RPMI7951 (cell line): ENCODE results near the gene TTF2. TPM values are rescaled to one million over a fixed set of nuclear protein-coding genes. Genes with fewer than 3 reads are reported as not detected.
A peak's percentile ranks its signal among the peaks of the same experiment; 100 is the strongest.

ENCODE experiments used
- DNase-seq: peaks from one replicate; pipeline ENCODE4 v3.0.0-alpha.2; 2012; ENCODE audit warnings: low read depth
- total RNA-seq: library from RNA; depleted of rRNA; stranded (reverse); fragments of >200 nt; shearing (Covaris generic); gene quantifications from 2 replicates; pipeline ENCODE4 v1.2.3, GENCODE V29; 2014

Gene TTF2
- total RNA-seq, 1 experiment from 2014 or later: 23.4 TPM

- no peak for DNase-seq
Observed at GRCh38 chr1:117045644-117046043, 14.5 kb upstream of the TTF2 start.

DNA sequence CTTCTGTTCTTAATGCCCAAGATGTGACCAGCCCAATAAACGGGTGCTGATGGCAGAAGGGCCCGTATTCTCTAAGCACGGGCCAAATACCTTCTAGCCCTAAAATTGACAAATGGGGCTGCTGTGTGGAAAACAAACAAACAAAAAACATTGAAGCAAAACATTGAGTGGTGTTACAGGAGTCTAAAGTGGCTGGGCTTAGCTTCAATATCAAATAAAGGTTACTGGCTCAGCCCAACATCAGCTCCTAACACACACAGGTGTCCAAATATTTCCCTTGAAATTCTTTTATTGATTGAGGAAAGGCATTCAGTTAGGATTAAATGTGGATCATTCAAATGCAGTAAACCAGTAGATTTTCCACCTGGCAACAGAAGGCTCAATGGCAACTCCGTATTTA is 13.3 kb upstream of the TTF2 start:
- DNase-seq: no peak

DNA sequence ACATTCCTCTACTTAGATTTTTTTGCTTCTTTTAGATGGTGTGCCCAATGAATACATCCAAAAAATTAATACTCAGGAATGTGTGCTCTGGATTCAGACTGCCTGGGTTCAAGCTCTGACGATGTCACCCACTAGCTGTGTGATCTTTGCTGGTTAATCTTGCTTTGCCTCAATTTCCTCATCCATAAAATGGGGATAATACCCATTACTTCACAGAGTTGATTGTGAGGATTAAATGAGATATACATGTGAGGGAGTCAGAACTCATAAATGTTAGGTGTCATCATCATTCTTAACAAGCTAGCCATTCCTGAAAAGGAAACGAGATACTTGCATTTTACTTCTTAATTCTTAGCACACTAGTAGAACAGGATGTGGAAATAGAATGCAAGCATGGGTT is 12.9 kb upstream of the TTF2 start:
- no peak for DNase-seq

DNA sequence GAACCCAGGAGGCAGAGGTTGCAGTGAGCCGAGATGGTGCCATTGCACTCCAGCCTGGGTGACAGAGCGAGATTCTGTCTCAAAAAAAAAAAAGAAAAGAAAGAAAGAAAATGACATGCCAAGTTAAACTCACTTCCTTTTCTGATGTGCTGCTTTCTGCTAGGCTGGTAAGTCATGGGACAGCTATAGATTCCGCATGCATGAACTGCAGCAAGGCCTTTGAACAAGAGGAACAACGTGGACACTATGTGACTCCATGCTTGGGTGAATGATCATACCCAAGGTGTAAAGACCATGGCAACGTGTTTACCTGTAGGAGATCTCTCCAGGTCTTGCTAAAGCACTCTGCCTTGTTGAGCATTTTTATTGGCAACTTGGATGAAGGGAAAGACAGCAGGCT is 10.3 kb upstream of the TTF2 start:
- no peak for DNase-seq

- DNase-seq: peak; percentile 11
Observed at GRCh38 chr1:117051224-117052064, 8.7 kb upstream of the TTF2 start.

DNA sequence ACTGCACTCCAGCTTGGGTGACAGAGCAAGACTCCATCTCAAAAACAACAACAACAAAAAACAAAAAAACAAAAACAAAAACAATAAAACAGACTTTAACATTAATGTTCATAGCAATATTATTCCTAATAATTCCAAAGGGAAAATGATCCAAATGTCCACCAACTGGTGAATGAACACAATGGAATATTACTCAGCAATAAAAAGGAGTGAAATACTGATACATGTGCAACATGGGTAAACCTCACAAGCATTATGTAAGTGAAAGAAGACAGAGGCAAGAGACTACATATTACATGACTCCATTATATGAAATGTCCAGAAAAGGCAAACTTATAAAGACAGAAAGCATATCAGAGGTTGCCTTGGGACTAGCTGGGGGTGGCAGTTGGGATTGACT is 6.1 kb upstream of the TTF2 start:
- no peak for DNase-seq

- no peak for DNase-seq
Observed at GRCh38 chr1:117058810-117059209, 1.3 kb upstream of the TTF2 start.

- DNase-seq: no peak
Observed at GRCh38 chr1:117059334-117059677, 820 bp upstream of the TTF2 start.

DNA sequence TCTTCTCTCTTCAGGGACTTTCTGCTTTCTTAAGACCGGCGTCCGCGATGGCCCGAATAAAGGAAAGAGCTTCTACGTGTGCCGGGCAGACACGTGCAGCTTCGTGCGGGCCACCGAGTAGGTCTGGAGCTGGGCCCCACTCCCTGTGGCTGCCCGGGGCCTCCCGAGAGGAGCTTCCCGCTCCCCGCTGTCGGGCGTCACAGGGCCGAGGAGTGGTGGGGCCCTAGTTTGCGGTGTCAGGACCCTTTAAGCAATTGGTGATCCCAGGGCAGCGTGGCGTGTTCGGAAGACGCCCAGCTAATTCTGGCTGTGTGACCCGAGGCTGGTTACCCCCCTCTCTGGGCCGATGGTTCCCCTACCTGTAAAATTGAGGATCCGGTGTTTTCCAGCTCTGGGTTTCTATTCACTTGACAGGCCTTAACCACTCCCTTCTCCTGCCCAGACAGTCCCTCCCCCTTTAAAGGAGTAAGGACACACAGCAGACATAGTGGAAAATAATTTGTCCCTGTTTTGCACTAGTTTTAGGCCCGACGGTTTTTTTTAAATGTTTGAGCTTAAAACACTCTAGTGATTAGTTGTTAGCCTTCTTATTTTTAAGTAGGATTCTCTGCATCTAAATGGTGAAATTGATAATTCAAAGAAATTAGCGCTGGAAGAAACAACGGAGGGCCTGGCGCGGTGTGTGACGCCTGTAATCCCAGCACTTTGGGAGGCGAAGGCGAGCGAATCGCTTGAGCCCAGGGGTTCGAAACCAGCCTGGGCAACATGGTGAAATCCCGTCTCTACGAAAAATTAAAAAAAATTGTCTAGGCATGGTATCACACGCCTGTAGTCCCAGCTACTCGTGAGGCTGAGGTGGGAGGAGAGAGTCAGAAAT is 553 bp downstream of the TTF2 start:
- peak; percentile 48 for DNase-seq

GRCh38 chr1:117061986-117062415 is 1.9 kb downstream of the TTF2 start:
- DNase-seq: peak; percentile 82

GRCh38 chr1:117066367-117066766 is 6.2 kb downstream of the TTF2 start:
- no peak for DNase-seq

DNA sequence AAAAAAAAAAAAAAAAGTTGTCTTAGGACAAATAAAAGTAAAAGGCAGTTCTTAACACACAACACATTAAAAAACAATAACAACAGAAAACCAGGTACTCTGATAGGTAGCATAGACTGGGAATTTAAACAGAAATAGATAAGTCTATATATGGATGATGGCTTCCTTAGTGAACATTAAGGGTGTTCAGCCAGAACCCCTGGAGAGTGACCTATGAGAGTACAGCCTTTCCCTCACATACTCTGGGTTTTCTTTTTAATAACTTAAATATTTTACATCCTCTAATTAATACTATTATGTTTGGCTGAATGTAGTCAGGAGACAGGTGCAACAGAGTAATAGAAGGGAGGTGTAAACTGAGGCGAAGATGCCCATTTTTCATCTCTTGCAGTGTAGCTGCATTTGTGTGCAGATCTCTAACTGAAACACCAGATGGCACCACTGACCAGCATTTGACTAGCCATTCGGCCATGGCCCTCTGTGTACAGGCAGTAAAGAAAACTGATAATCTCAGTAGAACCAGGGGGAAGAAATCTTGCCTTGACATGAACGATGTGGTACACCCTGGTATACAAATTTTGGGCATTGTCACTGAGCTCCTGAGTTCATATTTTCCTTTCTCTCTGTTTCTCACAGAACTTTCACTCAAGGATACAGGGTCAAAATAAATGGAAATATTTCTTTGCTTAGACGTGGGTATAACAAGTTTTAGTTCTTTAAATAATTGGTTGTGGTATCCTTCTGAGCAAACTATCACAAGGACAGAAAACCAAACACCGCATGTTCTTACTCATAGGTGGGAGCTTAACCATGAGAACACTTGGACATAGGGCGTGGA is 7.6 kb downstream of the TTF2 start:
- DNase-seq: peak; percentile 53

DNA sequence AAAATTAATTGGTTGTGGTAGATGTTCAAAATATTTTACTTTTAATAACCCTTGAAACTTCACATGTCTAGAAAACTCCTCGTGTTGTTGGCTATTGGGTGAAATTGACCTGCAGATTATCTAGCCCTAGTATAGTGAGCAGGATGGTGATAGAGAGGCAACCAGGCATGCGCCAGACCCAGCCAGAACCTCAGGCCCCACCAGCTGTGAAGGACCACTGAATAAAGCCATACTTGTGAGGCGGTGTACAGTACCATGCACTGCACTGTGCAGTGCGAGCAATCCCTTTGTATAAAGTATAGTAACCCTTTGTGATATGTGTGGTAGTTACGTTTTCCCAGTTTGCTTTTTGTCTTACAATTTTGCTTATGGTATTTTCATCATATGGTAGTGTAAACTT is 8.5 kb downstream of the TTF2 start:
- no peak for DNase-seq

GRCh38 chr1:117069220-117069844 is 9.2 kb downstream of the TTF2 start:
- no peak for DNase-seq

DNA sequence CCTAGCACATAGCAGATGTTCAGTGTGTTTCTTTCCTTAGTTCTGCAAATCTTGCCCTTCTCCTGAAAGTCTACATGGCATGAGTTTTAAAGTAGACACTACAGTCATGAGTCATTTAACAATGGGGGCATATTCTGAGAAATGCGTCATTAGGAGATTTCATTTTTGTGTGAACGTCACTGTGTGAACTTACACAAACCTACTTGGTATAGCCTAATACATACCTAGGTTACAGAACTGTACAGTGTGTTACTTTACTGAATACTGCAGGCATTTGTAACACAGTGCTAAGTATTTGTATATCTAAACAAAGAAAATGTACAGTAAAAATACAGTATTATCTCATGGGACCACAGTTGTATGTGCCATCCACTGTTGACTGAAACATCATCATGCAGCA is 10.0 kb downstream of the TTF2 start:
- peak; percentile 16 for DNase-seq

- DNase-seq: no peak
Observed at GRCh38 chr1:117076648-117077047, 16.5 kb downstream of the TTF2 start.

DNA sequence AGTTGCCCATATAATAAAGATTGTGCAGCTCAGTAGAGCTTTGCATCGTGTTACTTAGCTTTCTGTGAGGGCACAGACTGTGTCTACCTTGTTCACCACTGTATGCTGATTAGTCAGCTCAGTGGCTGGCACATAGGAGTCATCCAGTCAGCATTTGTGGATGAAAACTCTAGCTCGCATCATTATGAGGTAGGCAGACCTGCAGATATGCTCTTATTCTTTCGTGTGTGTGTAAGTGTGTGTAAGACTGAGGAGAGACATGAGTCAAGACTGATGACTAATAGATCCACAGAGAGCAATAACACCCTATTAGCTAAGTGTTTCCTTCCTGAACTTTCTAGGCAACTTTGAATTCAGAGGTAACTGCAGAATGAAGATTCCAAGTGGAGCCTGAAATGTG is 17.1 kb downstream of the TTF2 start:
- DNase-seq: peak; percentile 80

GRCh38 chr1:117079737-117080136 is 19.6 kb downstream of the TTF2 start:
- DNase-seq: no peak

GRCh38 chr1:117084231-117084630 is 24.1 kb downstream of the TTF2 start:
- DNase-seq: no peak

DNA sequence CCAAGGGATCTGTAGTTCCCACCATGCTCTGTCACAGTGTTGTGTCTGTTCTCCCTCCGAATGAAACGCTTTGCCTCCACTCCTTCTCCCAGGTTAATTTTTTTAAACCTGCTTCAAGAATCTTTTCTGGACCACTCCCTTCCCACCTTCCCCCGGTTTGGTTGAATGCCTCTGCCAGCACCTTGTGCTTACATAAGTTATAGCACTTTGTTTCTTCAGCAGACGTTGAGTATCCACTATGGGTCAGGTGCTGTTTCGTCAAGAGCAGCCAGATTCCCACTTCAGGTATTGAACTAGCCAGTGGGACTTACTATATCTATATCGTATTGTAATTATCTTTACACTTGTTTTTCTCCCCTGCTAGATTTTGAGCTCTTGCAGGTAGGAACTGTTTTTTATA is 27.6 kb downstream of the TTF2 start:
- no peak for DNase-seq

GRCh38 chr1:117089996-117090395 is 29.9 kb downstream of the TTF2 start:
- no peak for DNase-seq

- DNase-seq: no peak
Observed at GRCh38 chr1:117092594-117092993, 32.5 kb downstream of the TTF2 start.
